ENCODE measurements around the gene ADCY10. TPM values are rescaled to one million over a fixed set of nuclear protein-coding genes. Genes with fewer than 3 reads are reported as not detected.

ADCY10 gene
- total RNA-seq, 1 experiment from 2014 or later, result 0.10 TPM

DNA sequence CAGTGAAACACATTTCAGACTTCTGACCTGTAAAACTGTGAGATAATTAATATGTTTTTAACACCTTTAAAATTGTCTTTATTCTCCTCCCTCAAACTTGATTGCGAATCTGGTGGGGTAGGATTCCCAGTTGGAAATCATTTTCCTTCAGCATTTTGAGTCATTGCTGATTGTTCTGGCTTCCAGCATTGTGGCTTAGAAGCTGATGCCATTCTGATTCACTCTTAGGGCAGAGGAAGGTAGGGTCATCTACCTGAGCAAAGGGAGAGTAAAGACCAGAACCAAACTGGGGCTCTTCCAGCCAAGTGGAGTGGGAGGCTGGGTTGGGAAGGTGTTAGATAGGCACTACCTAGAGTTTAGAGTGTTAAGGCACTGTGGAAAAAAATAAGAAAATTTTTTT lies 131.0 kb downstream of the ADCY10 start:
- Histone ChIP-seq H3K27me3 (ENCODE audit: control insufficient read depth, insufficient read depth, low read length) (no peaks in the 10 kb centered on the region), H3K27ac (ENCODE audit: low read length) (no peak overlapping the region), H3K9me3 (ENCODE audit: control insufficient read depth, insufficient read depth, low read depth, low read length) (no peaks in the 10 kb centered on the region), H3K36me3 (ENCODE audit: control insufficient read depth, insufficient read depth, low read length) (no peaks in the 10 kb centered on the region), H3K4me1 (ENCODE audit: control insufficient read depth, insufficient read depth, low read length) (no peaks in the 10 kb centered on the region), H3K4me3 (ENCODE audit: low read depth in 2 of 2, low read length in 2 of 2) (no peak overlapping the region)
- POLR2A ChIA-PET, result no interaction called here
- ATAC-seq, result no peak
- in situ Hi-C loops (cut with HindIII; ENCODE audit: low pct_unique_long_range_greater_than_20kb, low sequenced_read_pairs) (no loop called here), intact Hi-C loops (cut with micrococcal nuclease; ENCODE audit: unreplicated experiment) (no loop called here)
- no TSS peak for BruUV-seq (replicated peaks)
- DNase-seq (ENCODE audit: low read depth, low spot score), result no peak
- no peak for TF ChIP-seq SIN3A (IDR thresholded peaks at IDR 0.05; ENCODE audit: borderline replicate concordance, insufficient read depth, low read depth, low read length)
- TF ChIP-seq TCF7L2 (IDR thresholded peaks at IDR 0.05; ENCODE audit: low read depth, low read length), result no peak
- TF ChIP-seq, protein P1, sequence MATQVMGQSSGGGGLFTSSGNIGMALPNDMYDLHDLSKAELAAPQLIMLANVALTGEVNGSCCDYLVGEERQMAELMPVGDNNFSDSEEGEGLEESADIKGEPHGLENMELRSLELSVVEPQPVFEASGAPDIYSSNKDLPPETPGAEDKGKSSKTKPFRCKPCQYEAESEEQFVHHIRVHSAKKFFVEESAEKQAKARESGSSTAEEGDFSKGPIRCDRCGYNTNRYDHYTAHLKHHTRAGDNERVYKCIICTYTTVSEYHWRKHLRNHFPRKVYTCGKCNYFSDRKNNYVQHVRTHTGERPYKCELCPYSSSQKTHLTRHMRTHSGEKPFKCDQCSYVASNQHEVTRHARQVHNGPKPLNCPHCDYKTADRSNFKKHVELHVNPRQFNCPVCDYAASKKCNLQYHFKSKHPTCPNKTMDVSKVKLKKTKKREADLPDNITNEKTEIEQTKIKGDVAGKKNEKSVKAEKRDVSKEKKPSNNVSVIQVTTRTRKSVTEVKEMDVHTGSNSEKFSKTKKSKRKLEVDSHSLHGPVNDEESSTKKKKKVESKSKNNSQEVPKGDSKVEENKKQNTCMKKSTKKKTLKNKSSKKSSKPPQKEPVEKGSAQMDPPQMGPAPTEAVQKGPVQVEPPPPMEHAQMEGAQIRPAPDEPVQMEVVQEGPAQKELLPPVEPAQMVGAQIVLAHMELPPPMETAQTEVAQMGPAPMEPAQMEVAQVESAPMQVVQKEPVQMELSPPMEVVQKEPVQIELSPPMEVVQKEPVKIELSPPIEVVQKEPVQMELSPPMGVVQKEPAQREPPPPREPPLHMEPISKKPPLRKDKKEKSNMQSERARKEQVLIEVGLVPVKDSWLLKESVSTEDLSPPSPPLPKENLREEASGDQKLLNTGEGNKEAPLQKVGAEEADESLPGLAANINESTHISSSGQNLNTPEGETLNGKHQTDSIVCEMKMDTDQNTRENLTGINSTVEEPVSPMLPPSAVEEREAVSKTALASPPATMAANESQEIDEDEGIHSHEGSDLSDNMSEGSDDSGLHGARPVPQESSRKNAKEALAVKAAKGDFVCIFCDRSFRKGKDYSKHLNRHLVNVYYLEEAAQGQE (IDR thresholded peaks at IDR 0.05; ENCODE audit: insufficient read depth in 1 of 2, low read depth in 2 of 2, low read length in 1 of 2), result no peak
- TF ChIP-seq, protein P2, sequence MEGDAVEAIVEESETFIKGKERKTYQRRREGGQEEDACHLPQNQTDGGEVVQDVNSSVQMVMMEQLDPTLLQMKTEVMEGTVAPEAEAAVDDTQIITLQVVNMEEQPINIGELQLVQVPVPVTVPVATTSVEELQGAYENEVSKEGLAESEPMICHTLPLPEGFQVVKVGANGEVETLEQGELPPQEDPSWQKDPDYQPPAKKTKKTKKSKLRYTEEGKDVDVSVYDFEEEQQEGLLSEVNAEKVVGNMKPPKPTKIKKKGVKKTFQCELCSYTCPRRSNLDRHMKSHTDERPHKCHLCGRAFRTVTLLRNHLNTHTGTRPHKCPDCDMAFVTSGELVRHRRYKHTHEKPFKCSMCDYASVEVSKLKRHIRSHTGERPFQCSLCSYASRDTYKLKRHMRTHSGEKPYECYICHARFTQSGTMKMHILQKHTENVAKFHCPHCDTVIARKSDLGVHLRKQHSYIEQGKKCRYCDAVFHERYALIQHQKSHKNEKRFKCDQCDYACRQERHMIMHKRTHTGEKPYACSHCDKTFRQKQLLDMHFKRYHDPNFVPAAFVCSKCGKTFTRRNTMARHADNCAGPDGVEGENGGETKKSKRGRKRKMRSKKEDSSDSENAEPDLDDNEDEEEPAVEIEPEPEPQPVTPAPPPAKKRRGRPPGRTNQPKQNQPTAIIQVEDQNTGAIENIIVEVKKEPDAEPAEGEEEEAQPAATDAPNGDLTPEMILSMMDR (IDR thresholded peaks at IDR 0.05), result no peak
- TF ChIP-seq POLR2AphosphoS5 (IDR thresholded peaks at IDR 0.05; ENCODE audit: low read depth, low read length), result no peak
- CTCF ChIA-PET, result interaction anchor here (0.6 kb wide), 1 partner anchor 510 kb away, joined by 4 read pairs; no protein-coding TSS in a partner anchor

DNA sequence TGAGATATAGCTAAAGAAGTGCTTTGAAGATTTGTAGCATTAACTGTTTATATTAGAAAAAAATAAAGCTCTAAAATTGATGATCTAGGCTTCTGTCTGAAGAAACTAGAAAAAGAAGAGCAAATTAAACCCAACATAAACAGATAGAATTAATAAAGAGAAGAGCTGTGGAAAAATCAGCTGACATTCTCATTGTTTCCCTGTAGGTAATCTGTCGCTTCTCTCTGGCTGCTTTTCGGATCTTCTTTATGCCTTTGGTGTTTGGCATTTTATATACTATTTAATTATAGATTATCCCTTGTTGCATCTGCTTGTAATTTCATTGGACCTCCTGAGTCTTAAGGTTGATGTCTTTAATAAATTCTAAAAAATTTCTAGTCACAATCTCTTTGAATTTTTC lies 132.4 kb downstream of the ADCY10 start:
- Histone ChIP-seq H3K27ac (ENCODE audit: low read length) (no peak overlapping the region), H3K9me3 (ENCODE audit: control insufficient read depth, insufficient read depth, low read depth, low read length) (no peaks in the 10 kb centered on the region), H3K4me1 (ENCODE audit: control insufficient read depth, insufficient read depth, low read length) (no peaks in the 10 kb centered on the region), H3K27me3 (ENCODE audit: control insufficient read depth, insufficient read depth, low read length) (no peaks in the 10 kb centered on the region), H3K36me3 (ENCODE audit: control insufficient read depth, insufficient read depth, low read length) (no peaks in the 10 kb centered on the region), H3K4me3 (ENCODE audit: low read depth in 2 of 2, low read length in 2 of 2) (no peak overlapping the region)
- CTCF ChIA-PET, result no interaction called here
- no peak for DNase-seq (ENCODE audit: low read depth, low spot score)
- intact Hi-C loops (cut with micrococcal nuclease; ENCODE audit: unreplicated experiment), result no loop called here
- in situ Hi-C loops (cut with HindIII; ENCODE audit: low pct_unique_long_range_greater_than_20kb, low sequenced_read_pairs), result no loop called here
- TF ChIP-seq POLR2AphosphoS5 (IDR thresholded peaks at IDR 0.05; ENCODE audit: low read depth, low read length) (no peak), TCF7L2 (IDR thresholded peaks at IDR 0.05; ENCODE audit: low read depth, low read length) (no peak), SIN3A (IDR thresholded peaks at IDR 0.05; ENCODE audit: borderline replicate concordance, insufficient read depth, low read depth, low read length) (no peak)
- TF ChIP-seq, protein P1 (IDR thresholded peaks at IDR 0.05; ENCODE audit: insufficient read depth in 1 of 2, low read depth in 2 of 2, low read length in 1 of 2), result no peak
- TF ChIP-seq, protein P2 (IDR thresholded peaks at IDR 0.05), result no peak
- POLR2A ChIA-PET, result no interaction called here
- BruUV-seq (replicated peaks), result no TSS peak
- no peak for ATAC-seq
